Mammary epithelial cell (primary cell): Measurements from ENCODE around the gene TECR.

Experiments used
- CTCF ChIP-seq, 2 donors: IDR thresholded peaks in 1 of 2; conservative IDR thresholded peaks in 1 of 2; 2 replicates each; pipeline ENCODE4 v1.5.1; 2011 to 2012; ENCODE audit warnings: inconsistent platforms in 2 of 2, low read length in 2 of 2, mild to moderate bottlenecking in 2 of 2, control low read depth in 1 of 2, low read depth in 1 of 2; ENCODE audit not compliant: insufficient read depth in 1 of 2; ENCODE audit errors: extremely low read depth in 1 of 2
- EZH2 ChIP-seq: IDR thresholded peaks from 2 replicates; pipeline ENCODE4 v1.6.1; 2012; ENCODE audit warnings: low read length, inconsistent platforms, borderline replicate concordance

DNA sequence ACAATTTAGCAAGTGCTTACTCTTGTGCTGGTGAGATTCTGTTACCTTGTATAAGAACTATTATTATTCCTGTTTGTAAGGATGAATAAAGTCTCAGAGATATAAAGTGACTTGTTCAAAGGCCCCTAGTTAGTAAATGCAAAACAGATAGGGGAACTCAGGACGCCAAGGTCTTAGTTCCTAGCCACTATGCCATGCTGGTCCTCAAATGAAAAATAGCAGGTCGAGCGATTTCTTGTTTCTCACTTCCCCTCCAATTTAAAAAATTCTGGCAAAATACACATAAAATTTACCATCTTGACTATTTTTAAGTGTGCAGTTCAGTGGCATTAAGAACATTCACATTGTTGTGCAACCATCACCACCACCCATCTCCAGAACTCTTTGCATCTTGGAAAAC, 1.1 kb downstream of the TECR start:
- TF ChIP-seq EZH2: no peak
- TF ChIP-seq CTCF (conservative IDR thresholded peaks at IDR 0.05 in 1 of 2, IDR thresholded peaks at IDR 0.05 in 1 of 2; ENCODE audit: extremely low read depth in 1 of 2, insufficient read depth in 1 of 2, low read depth in 1 of 2, low read length in 2 of 2): no peak
